Hepatocyte (in vitro differentiated cells): ENCODE results near the gene DNAJC2. TPM values are rescaled to one million over a fixed set of nuclear protein-coding genes. Genes with fewer than 3 reads are reported as not detected.
A peak's percentile ranks its signal among the peaks of the same experiment; 100 is the strongest.

Experiments
- DNase-seq: peaks from one replicate; pipeline ENCODE4 v3.0.0-alpha.2; 2016; ENCODE audit warnings: low spot score
- H2AFZ ChIP-seq: fragments of 200-600 bp; sonication (generic); 2 replicates; pipeline ENCODE4 v1.6.0; 2016; ENCODE audit warnings: antibody characterized with exemption, mild to moderate bottlenecking
- H3K27ac ChIP-seq: fragments of 200-600 bp; sonication (generic); 2 replicates; pipeline ENCODE4 v1.5.1; 2016; ENCODE audit warnings: mild to moderate bottlenecking
- H3K27me3 ChIP-seq: fragments of 200-600 bp; sonication (generic); 2 replicates; pipeline ENCODE4 v1.6.1; 2016
- H3K36me3 ChIP-seq: fragments of 200-600 bp; sonication (generic); replicated peaks from 2 replicates; pipeline ENCODE4 v1.5.1; 2016; ENCODE audit warnings: low read depth; ENCODE audit not compliant: insufficient read depth
- H3K4me1 ChIP-seq: fragments of 200-600 bp; sonication (generic); 2 replicates; pipeline ENCODE4 v1.5.1; 2016; ENCODE audit warnings: mild to moderate bottlenecking, moderate library complexity; ENCODE audit not compliant: insufficient read depth
- H3K4me2 ChIP-seq: fragments of 200-600 bp; sonication (generic); 2 replicates; pipeline ENCODE4 v1.6.0; 2016
- H3K4me3 ChIP-seq: fragments of 200-600 bp; sonication (generic); 2 replicates; pipeline ENCODE4 v1.5.1; 2016; ENCODE audit warnings: mild to moderate bottlenecking
- H3K79me2 ChIP-seq: fragments of 200-600 bp; sonication (generic); 2 replicates; pipeline ENCODE4 v1.6.0; 2017; ENCODE audit warnings: mild to moderate bottlenecking
- H3K9me2 ChIP-seq: fragments of 200-600 bp; sonication (generic); replicated peaks from 2 replicates; pipeline ENCODE4 v1.6.0; 2017; ENCODE audit warnings: mild to moderate bottlenecking; ENCODE audit not compliant: insufficient read depth
- H3K9me3 ChIP-seq: fragments of 200-600 bp; sonication (generic); 2 replicates; pipeline ENCODE4 v1.5.1; 2016; ENCODE audit warnings: low read depth, mild to moderate bottlenecking
- H4K20me1 ChIP-seq: fragments of 200-600 bp; sonication (generic); 2 replicates; pipeline ENCODE4 v1.6.0; 2016; ENCODE audit warnings: mild to moderate bottlenecking; ENCODE audit not compliant: insufficient read depth, poor library complexity, severe bottlenecking
- CTCF ChIP-seq: fragments of 200-600 bp; sonication (generic); IDR thresholded peaks from 2 replicates; pipeline ENCODE4 v1.5.1; 2016; ENCODE audit warnings: antibody characterized with exemption, mild to moderate bottlenecking; ENCODE audit not compliant: poor library complexity
- EZH2 ChIP-seq: fragments of 200-600 bp; sonication (generic); IDR thresholded peaks from 2 replicates; pipeline ENCODE4 v1.6.1; 2016; ENCODE audit warnings: antibody characterized with exemption, mild to moderate bottlenecking, borderline replicate concordance
- EZH2phosphoT487 ChIP-seq: fragments of 200-600 bp; sonication (generic); IDR thresholded peaks from one replicate; pipeline ENCODE4 v1.6.1; 2018; ENCODE audit warnings: antibody characterized with exemption, mild to moderate bottlenecking, low read depth, moderate library complexity; ENCODE audit not compliant: unreplicated experiment, severe bottlenecking
- WGBS: methylation state at CpG from one replicate; pipeline ENCODE4 v1.1.6; 2016; ENCODE audit warnings: low lambda C conversion rate; ENCODE audit errors: missing lambda C conversion rate; 5-methylcytosine and 5-hydroxymethylcytosine counted together
- polyA plus RNA-seq: library from polyadenylated mRNA; unstranded; fragments of >200 nt; fragmentation: Nextera tagmentation; extraction: Ambion mirVana; gene quantifications from 2 replicates; pipeline ENCODE4 v1.2.1, GENCODE V29; 2016
- total RNA-seq: library from RNA; depleted of rRNA; stranded (reverse); fragments of >200 nt; gene quantifications from 2 replicates; pipeline ENCODE4 v1.2.3, GENCODE V29; 2014

The DNAJC2 gene
- total and polyA plus RNA-seq, 2 experiments from 2014 or later: 24.8 to 38.2 TPM

GRCh38 chr7:103389263-103389662, 44.7 kb upstream of the DNAJC2 start:
- no peaks in the 10 kb centered on the region for H4K20me1 ChIP-seq
- no peak overlapping the region for H2AFZ ChIP-seq
- no peaks in the 10 kb centered on the region for H3K79me2 ChIP-seq
- peaks cover 3% of the 10 kb centered on the region for H3K4me1 ChIP-seq
- WGBS: 83% methylated on average over 3 of the region's 3 CpGs
- no peaks in the 10 kb centered on the region for H3K36me3 ChIP-seq
- H3K9me2 ChIP-seq: no peaks in the 10 kb centered on the region
- no peak overlapping the region for H3K4me2 ChIP-seq
- no peak for DNase-seq
- H3K27ac ChIP-seq: peak overlapping the region; percentile 82
- H3K27me3 ChIP-seq: no peaks in the 10 kb centered on the region
- H3K4me3 ChIP-seq: no peak overlapping the region
- no peak for TF ChIP-seq CTCF
- H3K9me3 ChIP-seq: no peaks in the 10 kb centered on the region

- Histone ChIP-seq H3K4me1 (peaks cover 3% of the 10 kb centered on the region), H2AFZ (no peak overlapping the region), H3K9me2 (no peaks in the 10 kb centered on the region), H3K9me3 (no peaks in the 10 kb centered on the region), H4K20me1 (no peaks in the 10 kb centered on the region), H3K27ac (peak overlapping the region; percentile 82), H3K27me3 (no peaks in the 10 kb centered on the region), H3K36me3 (no peaks in the 10 kb centered on the region), H3K4me3 (no peak overlapping the region), H3K4me2 (no peak overlapping the region), H3K79me2 (no peaks in the 10 kb centered on the region)
- TF ChIP-seq CTCF (no peak), EZH2phosphoT487 (no peak), EZH2 (no peak)
- 76% methylated on average over 4 of the region's 4 CpGs for WGBS
- DNase-seq: peak; percentile 45
Observed at GRCh38 chr7:103388469-103389140, 44.0 kb upstream of the DNAJC2 start.

GRCh38 chr7:103387242-103387641, 42.7 kb upstream of the DNAJC2 start:
- H3K9me3 ChIP-seq: no peaks in the 10 kb centered on the region
- H3K36me3 ChIP-seq: no peaks in the 10 kb centered on the region
- H3K4me1 ChIP-seq: no peaks in the 10 kb centered on the region
- no peak overlapping the region for H2AFZ ChIP-seq
- no peaks in the 10 kb centered on the region for H3K79me2 ChIP-seq
- H3K9me2 ChIP-seq: no peaks in the 10 kb centered on the region
- WGBS: 90% methylated on average over 1 of the region's 1 CpG
- H3K27ac ChIP-seq: no peak overlapping the region
- H3K4me2 ChIP-seq: no peak overlapping the region
- H4K20me1 ChIP-seq: no peaks in the 10 kb centered on the region
- H3K4me3 ChIP-seq: no peak overlapping the region
- no peak for DNase-seq
- TF ChIP-seq EZH2phosphoT487 (no peak), EZH2 (no peak), CTCF (no peak)
- no peaks in the 10 kb centered on the region for H3K27me3 ChIP-seq

- Histone ChIP-seq H3K4me2 (no peak overlapping the region), H3K9me3 (no peaks in the 10 kb centered on the region), H3K4me1 (no peaks in the 10 kb centered on the region), H2AFZ (no peak overlapping the region), H3K27me3 (no peaks in the 10 kb centered on the region), H3K27ac (no peak overlapping the region), H3K4me3 (no peak overlapping the region), H4K20me1 (no peaks in the 10 kb centered on the region), H3K9me2 (no peaks in the 10 kb centered on the region), H3K79me2 (no peaks in the 10 kb centered on the region), H3K36me3 (no peaks in the 10 kb centered on the region)
- DNase-seq: no peak
- TF ChIP-seq EZH2 (no peak), CTCF (no peak), EZH2phosphoT487 (no peak)
- WGBS: 92% methylated on average over 5 of the region's 5 CpGs
Observed at GRCh38 chr7:103382032-103382402, 37.5 kb upstream of the DNAJC2 start.
